Cortex of kidney (tissue), 1 donor: ENCODE data around the gene CALR3.
"Not testable (repeated sequence)": the region's sequence is repeated elsewhere in the genome, so short reads cannot be mapped to it uniquely, and the experiment has no call there.

Experiments
- DNase-seq: peaks from one replicate; lab custom pipeline; 2025; lab: John Stamatoyannopoulos, UW

The CALR3 gene

DNA sequence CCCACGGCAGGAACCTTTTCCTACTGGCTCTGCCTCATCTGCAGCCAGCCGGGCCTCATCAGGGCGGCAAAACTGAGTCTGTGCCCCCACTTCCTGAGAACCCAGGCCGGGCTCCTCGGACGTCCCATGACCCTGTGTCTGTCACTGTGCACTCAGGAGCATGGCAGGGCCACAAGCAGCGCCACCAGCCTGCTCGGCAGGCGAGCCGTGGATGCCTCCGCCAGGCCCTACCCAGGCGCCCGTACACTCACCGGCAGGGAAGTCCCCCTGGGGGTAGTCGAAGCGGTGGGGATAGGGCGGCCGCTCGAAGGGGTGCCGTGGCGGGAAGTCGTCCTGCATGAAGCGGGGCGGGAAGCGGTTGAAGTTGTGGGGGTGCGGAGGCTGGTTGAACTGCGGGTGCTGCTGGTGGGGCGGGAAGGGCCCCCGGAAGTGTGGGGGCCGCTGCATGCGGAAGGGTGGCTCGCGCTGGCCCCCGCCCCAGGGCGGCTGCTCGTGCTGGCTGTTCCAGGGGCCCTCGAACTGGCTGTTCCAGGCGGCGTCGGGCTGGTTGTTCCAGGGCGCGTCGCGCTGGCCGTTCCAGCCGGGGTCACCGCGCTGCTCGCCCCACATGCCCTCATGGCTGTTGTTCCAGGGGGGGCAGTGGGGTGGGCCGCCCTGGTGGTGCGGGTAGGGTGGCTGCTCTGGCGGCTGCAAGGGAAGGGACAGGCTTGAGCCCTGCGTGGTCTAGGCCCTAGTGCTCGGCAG, 29.2 kb upstream of the CALR3 start:
- no peak for DNase-seq

DNA sequence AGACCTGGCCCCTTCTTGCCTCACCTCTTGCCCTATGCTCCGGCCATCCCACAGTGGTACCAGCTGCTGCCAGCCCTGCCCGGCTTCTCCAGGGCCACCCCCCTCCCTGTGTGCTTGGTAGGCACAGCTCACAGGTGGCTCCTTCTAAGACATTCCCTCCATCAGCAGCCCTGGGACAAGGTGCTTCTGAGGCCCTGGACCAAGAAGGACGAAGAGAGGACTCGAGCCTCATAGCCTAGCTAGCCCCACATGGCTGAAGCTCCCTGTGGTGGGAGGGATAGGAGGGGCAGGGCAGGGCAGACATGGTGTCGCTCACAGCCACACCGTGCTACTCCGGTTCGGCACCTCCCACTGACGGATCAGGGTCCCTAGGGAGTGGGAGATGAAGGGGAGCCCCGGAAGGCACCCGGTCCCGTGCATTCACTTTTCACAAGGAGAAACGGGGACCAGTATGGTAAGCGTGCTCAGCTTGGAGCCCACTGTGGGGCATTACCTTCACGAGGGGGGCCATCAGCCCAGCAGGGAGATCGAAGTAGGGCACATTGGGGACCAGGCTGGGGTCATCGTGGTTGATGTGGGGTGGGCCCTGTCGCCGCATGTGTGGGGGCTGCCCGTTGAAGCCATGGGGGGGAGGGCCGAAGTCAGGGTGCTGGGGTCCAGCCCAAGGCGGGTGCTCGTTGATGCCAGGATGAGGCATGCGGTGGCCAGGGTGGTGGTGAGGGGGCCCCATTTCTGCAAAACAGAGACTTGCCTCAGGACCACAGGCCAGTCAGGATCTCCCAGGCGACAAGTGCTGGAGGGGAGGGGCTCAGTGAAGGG, 26.8 kb upstream of the CALR3 start:
- no peak for DNase-seq

DNA sequence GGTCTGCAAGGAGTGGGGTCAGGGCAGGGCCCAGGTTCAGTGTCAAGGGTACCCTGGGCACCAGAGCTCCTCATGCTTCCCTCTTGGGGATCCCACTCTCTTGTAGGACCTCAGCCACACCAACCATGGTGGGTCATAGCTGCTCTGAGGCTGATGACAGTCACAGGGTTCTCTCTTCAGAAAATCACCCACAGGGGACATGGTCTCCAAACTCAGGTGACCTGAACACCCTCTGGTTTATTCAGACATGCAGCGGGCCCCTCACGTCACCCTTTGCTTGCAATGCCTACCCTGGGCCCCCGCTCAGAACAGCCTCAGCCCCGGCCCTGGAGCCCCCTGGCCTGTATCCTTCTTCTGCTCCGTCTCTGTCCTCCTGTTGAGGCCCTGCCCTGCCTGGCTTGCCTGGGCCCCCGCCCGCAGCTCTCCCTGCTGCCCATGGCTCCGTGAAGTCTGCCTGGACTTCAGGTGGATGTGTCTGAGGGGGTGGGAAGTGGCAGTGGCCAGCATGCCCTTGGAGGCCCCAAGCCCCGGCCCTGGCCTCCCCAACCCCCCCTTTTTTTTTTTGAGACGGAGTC, 25.8 kb upstream of the CALR3 start:
- no peak for DNase-seq

DNA sequence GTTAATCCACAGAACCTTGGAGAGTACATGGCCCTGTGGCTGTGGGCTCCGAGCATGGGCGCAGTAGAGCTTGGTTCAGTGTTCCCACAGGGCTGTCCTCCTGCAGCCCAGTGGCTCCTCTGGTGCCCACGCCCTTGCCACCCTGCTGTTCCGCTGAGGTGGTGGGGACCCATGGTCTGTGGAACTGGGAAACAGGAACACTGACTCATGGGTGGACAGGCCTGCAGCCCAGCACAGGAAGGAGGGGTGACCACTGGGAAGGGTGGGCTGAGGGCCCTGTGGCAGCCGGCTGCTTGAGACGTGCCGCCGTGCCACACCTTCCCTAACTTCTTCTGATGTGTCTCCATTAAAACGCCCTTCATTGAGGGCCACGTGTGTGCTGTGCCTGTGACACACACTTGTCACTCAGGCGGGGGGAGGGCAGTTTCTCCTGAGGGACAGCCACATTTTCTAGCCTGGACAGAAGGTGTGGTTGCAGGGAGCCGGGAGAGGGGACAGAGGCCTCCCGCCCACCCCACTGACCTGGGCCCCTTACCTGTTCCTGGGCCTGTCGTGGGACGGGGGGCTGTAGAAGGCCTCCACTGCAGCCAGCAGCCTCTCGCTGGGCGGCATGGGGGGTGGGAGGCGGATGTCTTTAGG, 25.1 kb upstream of the CALR3 start:
- no peak for DNase-seq

DNA sequence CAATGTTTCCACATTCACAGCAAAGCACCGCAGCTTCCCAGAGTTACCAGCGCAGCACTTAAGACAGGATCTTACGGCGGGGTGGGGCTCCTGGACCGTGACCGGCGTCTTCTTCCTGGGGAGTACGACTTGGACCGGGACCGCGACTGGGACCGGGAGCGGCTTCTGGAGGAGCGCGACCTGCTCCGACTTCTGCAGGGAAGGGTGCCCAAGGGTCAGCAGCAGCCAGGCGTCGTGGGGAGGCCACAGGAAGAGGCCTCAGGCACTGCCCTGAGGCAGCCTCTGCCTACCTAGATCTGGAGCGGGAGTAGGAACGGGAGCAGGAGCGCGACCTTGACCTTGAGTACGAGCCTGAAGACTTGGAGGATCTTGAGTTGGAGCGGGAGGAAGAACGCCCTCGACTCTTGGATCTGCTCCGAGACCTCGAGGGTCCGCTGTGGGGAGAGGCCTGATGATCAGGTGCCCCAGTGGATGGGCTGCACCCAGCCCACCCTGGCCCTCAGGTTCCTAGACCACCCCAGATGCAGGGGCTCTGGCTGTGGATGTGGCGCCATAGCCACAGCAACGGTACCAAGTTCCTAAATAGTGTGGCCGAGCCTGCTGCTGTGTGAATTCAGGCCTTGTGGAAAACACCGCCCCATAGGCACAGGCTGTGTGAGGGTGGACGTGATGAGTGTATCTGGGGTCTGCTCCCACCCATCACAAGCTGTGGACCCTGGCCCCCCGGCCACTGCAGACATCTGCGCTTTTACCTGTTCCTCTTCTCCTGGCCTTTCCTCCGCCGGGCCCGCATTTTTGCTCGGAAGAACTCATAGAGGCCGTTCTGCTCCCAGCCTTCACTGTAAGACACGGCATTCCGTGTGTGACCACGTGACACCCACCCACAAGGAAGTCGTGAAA, 24.4 kb upstream of the CALR3 start:
- DNase-seq = no peak

DNA sequence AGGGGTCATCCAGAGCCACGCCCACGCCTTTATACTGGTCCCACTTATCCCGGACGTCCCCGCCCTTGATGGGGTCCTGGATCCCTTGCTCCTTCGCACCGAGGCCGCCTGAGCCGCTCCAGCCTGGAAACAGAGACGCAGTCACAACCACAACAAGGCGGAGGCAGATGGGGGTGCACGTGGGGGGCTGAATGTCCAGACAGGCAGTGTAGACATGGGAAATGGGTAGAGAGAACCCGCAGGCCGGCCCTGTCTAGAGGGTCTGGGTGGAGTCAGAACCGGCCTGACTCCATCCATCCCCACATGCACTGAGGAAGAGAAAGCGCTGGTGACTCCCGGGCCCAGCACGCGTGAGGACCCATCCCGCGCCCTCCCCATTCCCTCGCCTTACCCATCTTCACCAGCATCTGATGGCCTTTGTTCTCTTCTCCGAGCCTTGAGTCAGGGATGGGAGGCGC, 23.3 kb upstream of the CALR3 start:
- DNase-seq = no peak

DNA sequence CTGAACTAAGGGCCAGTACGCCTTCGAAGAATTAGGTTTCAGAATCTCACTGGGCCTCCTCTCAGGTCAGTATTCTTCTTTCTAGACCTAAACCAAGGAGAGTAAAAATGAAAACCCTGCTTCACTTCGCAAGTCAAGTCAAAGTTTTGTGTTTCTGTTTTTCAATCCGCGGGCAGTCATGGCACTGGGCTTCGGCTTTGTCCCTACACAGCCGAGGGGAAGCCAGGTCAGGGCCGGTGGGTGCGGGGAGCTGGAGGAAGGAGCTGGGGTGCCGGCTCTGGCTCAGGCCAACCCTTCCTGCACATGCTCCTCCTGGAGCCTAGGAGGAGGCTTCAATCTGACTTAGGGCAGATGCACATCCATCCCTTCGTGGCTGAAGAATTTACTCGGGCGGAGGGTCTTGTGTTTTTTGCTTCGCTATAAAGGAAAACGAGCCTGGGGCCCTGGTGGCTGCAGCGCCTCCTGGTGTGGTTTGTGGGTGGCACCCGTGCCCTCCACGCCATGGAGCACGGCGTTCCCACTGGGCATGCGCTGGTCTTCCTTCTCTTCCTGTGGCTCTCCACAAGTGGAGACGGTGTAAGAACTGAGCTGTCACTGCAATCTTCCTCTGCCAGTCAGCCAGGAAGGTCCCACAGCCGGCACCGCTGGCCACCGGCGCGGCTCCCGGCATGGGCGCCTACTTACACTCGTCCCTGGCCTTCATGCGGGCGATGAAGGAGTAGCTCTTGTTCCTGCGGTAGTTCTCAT, 22.7 kb upstream of the CALR3 start:
- no peak for DNase-seq

DNA sequence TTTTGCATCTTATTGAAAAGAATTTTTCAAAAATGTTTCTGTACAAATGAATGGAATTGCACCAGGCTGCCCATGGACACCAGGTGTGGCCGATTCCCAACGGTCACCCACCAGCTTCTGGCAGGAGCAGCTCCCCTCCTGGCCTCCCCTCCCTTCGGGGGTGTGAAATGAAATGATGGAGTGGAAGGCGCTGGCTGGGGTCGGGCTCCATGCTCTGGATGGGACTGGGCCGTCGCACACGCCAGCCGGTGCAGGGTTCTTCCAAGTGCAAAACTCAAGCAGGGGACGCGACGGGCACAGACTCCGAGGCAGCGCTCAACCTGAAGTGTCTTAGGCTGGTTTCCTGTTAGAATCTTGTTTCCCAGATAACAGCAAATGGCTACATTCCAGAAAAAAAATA, 22.1 kb upstream of the CALR3 start:
- no peak for DNase-seq

DNA sequence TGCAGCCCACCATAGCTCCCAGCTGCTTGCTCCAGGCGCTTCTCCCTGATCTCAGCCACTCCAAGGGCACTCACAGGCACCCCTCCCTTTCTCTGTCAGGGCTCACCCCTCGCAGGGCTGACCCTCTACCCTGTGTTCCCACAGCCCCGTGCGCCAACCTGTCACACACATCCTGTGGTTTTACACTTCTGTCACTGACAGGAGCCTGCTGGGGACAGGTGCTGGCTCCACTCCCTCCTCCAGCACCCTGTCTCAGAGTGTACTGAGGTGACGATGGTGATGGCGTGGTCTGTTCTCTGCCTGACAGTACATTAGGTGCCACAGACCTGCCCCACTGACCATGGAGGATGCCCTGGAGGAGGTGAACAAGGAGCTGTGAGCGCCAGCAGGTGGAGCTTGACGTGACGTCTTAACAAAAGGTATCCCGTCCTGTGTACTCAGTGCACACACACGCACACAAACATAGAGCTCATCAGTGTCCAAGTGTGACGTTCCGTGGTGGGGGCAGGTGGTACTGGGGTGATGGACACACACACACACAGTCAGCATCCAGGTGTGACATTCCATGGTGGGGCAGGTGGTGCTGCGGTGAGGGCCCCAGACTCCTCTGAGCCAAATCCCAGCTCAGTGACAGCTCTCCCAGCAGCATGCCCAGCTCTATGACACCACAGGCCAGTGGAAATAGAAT, 21.1 kb upstream of the CALR3 start:
- DNase-seq = no peak

DNA sequence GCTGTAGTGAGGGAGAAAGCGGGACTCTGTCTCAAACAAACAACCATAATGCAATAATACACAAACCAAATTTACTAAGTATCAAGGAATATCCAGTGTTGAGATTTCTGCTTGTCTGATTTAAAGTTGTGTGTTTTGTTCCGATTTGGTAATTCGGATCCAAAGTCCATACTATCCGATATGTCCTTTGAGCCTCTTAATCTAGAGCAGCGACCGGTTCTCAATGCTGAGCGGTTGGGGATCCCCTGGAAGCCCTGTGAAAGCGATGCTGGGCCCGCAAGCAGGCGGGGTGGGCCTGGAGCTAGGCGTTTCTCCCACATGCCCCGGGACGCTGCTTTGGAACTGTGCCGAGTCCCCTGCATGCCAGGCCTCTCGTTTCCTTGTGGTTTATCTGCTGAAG, 20.4 kb upstream of the CALR3 start:
- no peak for DNase-seq

DNA sequence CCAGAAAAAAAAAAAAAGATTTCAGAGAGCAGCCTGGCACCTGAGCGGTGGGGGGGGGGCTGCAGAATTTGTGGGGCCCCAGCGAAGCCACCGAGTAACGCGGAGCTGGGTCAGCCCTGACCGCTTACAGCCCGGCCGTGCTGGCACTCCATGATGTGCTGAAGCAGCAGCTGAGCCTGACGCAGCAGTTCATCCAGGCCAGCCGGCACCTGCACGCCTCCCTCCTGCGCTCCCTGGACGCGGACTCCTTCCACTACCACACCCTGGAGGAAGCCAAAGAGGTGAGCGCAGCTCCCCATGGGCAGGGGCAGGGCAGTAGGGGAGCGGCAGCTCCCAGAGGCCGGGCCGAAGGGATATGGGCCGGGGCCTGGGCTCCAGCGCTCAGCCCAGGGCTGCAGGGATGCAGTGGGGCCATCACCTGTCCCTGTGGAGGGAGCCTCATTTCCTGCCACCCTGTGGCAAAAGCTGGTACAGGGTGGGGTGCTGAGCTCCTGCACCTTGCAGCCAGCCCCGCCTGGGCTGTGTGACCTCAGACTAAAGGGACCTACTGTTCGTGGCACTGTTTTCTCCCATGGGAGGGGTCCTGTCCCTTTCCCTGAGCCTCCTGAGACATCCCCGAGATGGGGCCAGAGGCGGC, 18.5 kb upstream of the CALR3 start:
- no peak for DNase-seq

DNA sequence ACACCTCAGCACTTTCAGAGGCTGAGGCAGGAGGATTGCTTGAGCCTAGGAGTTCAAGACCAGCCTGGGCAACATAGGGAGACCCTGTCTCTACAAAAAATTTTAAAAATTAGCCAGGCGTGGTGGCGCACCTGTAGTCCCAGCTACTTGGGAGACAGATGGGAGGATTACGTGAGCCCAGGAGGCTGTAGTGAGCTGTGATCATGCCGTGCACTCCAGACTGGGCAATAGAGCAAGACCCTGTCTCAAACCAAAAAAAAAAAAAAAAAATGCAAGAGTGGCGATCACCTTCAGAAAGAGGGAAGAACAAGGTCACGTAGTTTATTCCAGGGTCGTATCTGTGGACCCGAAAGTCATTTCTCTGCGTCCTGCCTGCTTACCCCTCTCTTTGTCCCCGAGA, 16.6 kb upstream of the CALR3 start:
- not testable (repeated sequence) for DNase-seq

DNA sequence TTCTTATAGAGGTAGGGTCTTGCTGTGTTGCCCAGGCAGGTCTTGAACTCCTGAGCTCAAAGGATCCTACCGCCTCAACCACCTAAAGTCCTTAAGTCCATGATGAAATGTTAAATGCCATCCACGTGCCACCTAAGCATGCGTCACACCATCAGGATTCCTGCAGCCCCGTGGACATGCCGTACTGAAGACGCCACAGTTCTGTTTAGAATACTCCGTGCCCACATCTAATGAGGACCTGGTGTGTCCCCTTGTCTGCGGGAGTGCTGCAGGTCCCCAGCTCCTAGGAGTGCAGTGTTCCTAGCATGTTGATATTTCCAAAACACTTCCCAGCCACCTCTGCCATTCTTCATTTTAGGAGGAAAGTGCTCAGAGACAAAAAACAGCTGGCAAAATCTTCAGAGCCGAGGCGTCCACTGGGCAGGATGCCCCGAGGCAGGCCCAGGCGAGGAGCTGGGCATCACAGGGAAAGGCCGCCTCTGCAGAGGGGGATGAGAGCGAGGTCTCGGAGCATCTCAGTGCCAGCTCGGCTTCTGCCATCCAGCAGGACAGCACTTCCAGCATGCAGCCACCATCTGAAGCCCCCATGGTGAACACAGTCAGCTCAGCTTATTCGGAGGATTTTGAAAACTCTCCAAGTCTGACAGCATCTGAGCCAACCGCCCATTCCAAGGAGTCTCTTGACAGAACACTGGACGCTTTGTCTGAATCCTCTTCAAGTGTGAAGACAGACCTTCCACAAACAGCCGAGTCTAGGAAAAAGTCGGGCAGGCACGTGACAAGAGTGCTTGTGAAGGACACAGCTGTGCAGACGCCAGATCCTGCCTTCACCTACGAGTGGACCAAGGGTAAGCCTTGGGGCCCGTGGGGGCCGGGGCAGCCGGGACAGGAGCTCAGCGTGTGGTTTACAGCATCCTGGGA, 13.4 kb upstream of the CALR3 start:
- no peak for DNase-seq

DNA sequence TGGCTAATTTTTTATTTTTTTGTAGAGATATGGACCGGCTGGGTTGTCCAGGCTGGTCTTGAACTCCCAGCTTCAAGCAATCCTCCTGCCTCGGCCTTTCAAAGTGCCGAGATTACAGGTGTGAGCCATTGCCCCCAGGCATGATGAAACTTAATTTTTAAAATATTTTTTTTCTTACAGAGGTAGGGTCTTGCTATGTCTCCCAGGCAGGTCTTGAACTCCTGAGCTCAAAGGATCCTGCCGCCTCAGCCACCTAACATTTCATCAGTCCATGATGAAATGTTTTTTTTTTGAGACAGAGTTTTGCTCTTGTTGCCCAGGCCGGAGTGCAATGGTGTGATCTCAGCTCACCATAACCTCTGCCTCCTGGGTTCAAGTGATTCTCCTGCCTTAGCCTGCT, 12.6 kb upstream of the CALR3 start:
- DNase-seq = no peak

DNA sequence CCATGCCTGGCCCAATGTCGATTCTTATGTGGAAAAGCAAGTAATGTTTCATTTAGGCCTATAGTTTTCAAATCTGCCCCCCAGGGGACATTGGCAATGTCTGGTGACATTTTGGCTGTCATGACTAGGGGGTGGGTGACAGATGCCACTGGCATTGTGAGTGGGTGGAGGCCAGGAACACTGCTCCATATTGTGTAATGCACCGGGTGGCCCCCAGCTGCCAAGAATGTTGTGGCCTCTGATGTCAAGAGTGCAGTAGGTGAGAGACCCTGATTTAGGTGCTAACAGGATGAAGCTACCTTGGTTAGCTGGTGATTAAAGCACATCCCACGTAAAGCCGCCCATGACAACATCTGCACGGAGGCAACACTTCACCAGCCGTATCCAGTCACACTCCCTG, 11.0 kb upstream of the CALR3 start:
- no peak for DNase-seq

DNA sequence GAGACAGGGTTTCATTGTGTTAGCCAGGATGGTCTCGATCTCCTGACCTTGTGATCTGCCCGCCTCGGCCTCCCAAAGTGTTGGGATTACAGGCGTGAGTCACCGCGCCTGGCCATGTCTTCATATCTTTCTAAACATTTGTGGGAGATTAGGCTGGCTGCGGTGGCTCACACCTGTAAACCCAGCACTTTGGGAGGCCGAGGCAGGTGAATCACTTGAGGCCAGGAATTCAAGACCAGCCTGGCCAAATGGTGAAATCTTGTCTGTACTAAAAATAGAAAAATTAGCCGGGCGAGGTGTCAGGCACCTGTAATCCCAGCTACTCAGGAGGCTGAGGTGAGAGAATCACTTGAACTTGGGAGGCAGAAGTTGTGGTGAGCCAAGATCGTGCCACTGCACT, 10.2 kb upstream of the CALR3 start:
- DNase-seq = not testable (repeated sequence)

DNA sequence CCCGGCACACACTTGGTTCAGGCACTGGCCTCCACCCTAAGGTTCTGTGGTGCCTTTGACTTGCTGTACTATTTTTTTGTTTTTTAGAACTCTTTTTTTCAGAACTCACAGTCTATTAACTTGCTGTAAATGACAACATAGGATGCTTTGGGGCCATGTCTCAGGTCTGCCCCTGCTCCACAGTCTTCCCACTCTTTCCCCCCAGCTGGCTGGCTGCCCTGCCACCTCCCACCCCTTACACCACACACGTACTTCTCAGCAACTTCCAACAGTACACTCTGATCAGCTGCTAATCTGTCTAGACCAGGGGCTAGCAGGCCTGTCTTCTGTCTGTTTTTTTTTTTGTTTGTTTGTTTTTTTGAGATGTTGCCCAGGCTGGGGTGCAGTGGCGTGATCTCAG, 8.3 kb upstream of the CALR3 start:
- DNase-seq = no peak

DNA sequence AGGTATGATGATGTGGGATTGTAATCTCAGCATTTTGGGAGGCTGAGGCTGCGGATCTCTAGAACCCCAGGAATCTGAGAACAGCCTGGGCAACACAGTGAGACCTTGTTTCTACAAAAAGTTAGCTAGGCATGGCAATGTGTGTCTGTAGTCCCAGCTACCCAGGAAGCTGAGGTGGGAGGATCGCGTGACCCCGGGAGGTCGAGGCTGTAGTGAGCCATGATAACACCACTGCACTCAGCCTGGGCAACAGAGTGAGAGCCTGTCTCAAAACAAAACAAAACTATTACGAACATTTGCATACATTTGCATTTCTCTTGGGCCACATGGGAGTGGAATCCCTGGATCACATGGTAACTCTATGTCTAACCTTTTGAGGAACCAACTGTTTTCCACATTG, 1.9 kb upstream of the CALR3 start:
- DNase-seq = no peak

DNA sequence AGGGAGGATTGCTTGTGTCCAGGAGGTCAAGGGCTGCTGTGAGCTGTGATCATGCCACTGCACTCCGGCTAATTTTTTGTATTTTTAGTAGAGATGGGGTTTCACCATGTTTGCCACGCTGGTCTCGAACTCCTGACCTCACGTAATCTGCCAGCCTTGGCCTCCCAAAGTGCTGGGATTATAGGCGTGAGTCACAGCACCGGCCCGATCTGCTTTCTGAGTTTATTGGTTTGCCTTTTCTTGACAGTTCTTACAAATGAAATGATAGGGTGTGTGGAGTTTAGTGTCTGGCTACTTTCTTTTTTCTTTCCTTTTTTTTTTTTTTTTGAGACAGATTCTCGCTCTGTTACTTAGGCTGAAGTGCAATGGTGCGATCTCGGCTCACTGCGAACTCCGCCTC, 1.1 kb upstream of the CALR3 start:
- DNase-seq = no peak
